Endothelial cell (in vitro differentiated cells): ENCODE measurements around the gene GRID1. TPM values are rescaled to one million over a fixed set of nuclear protein-coding genes. Genes with fewer than 3 reads are reported as not detected.

ENCODE experiments used
- DNase-seq: peaks from one replicate; pipeline ENCODE4 v3.0.0; 2021; ENCODE audit warnings: low spot score
- H3K27ac Mint-ChIP-seq: one replicate; pipeline ENCODE4 v1.8.0; 2021; ENCODE audit warnings: mixed read lengths, inconsistent platforms; ENCODE audit not compliant: unreplicated experiment
- H3K27me3 Mint-ChIP-seq: one replicate; pipeline ENCODE4 v1.8.0; 2021; ENCODE audit warnings: mild to moderate bottlenecking, moderate library complexity, mixed read lengths, inconsistent platforms; ENCODE audit not compliant: unreplicated experiment
- H3K36me3 Mint-ChIP-seq: one replicate; pipeline ENCODE4 v1.8.0; 2021; ENCODE audit warnings: mild to moderate bottlenecking, low read depth, mixed read lengths, inconsistent platforms; ENCODE audit not compliant: unreplicated experiment
- H3K4me1 Mint-ChIP-seq: one replicate; pipeline ENCODE4 v1.8.0; 2021; ENCODE audit warnings: mild to moderate bottlenecking, mixed read lengths, inconsistent platforms; ENCODE audit not compliant: unreplicated experiment
- H3K4me3 Mint-ChIP-seq: one replicate; pipeline ENCODE4 v1.8.0; 2021; ENCODE audit warnings: mild to moderate bottlenecking, mixed read lengths, inconsistent platforms; ENCODE audit not compliant: unreplicated experiment
- H3K9me3 Mint-ChIP-seq: one replicate; pipeline ENCODE4 v1.8.0; 2021; ENCODE audit warnings: mixed read lengths, inconsistent platforms; ENCODE audit not compliant: unreplicated experiment
- CTCF ChIP-seq: fragments of 200-600 bp; sonication (generic); IDR thresholded peaks from one replicate; pipeline ENCODE4 v1.5.0; 2021; ENCODE audit warnings: antibody characterized with exemption; ENCODE audit not compliant: unreplicated experiment
- total RNA-seq: library from RNA; stranded (reverse); fragmentation: NEBNext Ultra II Directional; extraction: Animal tissue kit (Norgen Biotek cat#: 25700); gene quantifications from one replicate; pipeline ENCODE4 v1.2.1, GENCODE V29; 2021; ENCODE audit not compliant: unreplicated experiment

Gene GRID1
- total RNA-seq, 1 donor from 2014 or later = 0.26 TPM

DNA sequence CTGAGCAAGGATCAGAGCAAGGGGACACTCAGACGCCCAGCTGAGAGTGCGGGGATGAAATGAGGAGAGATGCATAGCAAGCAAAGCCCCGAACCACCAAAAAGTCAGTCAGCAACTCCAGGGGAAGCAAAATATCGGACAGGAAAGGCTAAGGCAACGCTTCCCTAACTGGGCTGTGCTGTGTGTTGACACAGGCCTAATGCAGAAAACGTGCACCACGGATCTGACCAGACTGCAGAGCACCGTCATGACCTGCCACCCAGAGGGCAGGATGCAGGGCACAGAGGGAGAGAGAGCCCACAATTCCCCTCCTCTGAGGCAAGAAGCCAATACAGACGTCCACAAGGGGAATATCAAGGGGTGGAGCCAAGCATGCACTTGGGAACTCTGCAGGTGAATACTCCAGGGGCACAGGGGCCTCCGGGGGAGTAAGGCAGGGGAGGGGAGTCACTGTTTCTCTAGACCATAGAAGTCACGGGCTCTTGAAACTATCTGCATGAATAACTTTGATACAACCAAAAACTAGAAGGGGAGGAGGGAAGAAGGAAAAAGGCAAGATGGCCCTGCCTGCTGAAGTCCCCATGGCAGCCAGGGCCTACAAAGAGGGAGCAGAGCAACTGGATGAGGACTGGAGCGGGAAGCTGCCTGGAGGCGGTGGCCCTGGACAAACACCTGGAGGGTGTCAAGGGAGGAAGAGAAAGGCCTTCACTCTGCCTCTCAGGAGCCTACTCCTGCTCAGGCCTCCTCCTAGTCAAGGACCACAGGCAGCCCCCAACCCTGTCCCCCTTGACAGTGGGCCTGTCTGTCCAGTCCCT lies 26.2 kb downstream of the GRID1 start:
- Mint-ChIP-seq H3K4me3 (no peak overlapping the region), H3K27me3 (peaks cover 1% of the 10 kb centered on the region), H3K36me3 (no peaks in the 10 kb centered on the region), H3K4me1 (no peaks in the 10 kb centered on the region), H3K27ac (no peak overlapping the region), H3K9me3 (no peaks in the 10 kb centered on the region)
- no peak for DNase-seq
- no peak for TF ChIP-seq CTCF

DNA sequence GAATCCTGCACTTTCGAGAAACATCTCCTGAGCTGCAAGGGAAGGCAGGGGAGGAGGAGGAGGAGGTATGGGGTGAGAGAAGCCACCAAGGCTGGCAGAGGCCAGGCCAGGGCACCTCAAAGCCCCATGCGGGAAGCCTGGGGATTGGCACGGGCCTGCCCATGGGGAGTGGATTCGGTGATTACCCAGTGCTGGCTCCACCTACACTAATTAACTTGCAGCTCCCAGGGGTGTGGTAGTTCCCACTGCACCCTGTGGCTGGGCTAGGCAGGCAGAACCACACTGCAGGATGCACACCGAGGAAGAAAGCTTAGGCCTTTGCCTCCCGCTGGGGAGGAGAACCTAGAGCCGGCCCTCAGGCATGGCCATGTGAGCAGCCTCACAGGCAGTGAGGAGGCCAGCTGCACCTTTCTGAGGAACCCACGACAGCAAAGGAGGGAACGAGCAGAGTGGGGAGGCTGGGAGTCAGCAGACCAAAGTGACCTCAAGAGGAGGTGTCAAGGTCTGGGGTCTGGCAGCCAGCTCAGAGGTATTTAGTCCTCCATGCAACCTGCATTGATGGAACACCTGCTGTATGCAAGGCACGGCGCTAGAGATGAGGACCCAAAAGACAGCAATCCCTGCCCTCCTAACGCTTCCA lies 27.2 kb downstream of the GRID1 start:
- no peak for TF ChIP-seq CTCF
- Mint-ChIP-seq H3K9me3 (no peaks in the 10 kb centered on the region), H3K27me3 (no peaks in the 10 kb centered on the region), H3K4me3 (no peak overlapping the region), H3K27ac (no peak overlapping the region), H3K4me1 (no peaks in the 10 kb centered on the region), H3K36me3 (no peaks in the 10 kb centered on the region)
- no peak for DNase-seq

GRCh38 chr10:86337121-86337601 lies 29.4 kb downstream of the GRID1 start:
- Mint-ChIP-seq H3K4me1 (no peaks in the 10 kb centered on the region), H3K9me3 (no peaks in the 10 kb centered on the region), H3K27me3 (peaks cover 7% of the 10 kb centered on the region), H3K27ac (no peak overlapping the region), H3K36me3 (peaks cover 4% of the 10 kb centered on the region), H3K4me3 (no peak overlapping the region)
- DNase-seq = no peak
- no peak for TF ChIP-seq CTCF

- H3K4me3 Mint-ChIP-seq = no peak overlapping the region
- no peaks in the 10 kb centered on the region for H3K4me1 Mint-ChIP-seq
- H3K27me3 Mint-ChIP-seq = peaks cover 7% of the 10 kb centered on the region
- H3K27ac Mint-ChIP-seq = no peak overlapping the region
- H3K9me3 Mint-ChIP-seq = no peaks in the 10 kb centered on the region
- no peak for DNase-seq
- peaks cover 4% of the 10 kb centered on the region for H3K36me3 Mint-ChIP-seq
- no peak for TF ChIP-seq CTCF
These were observed 30.3 kb downstream of the GRID1 start for GRCh38 chr10:86336341-86336740.

GRCh38 chr10:86335831-86336230 lies 30.8 kb downstream of the GRID1 start:
- no peaks in the 10 kb centered on the region for H3K4me1 Mint-ChIP-seq
- no peak overlapping the region for H3K27ac Mint-ChIP-seq
- peaks cover 7% of the 10 kb centered on the region for H3K27me3 Mint-ChIP-seq
- no peak for DNase-seq
- H3K4me3 Mint-ChIP-seq = no peak overlapping the region
- H3K9me3 Mint-ChIP-seq = no peaks in the 10 kb centered on the region
- H3K36me3 Mint-ChIP-seq = peaks cover 4% of the 10 kb centered on the region
- TF ChIP-seq CTCF = no peak
